ENCODE data around the gene CDH5. TPM values are rescaled to one million over a fixed set of nuclear protein-coding genes. Genes with fewer than 3 reads are reported as not detected.

CDH5 gene
- total and polyA plus RNA-seq, 2 donors (not counting 3 experiments of a cell fraction or from before 2014, with no cell fraction given): 765 to 815 TPM

- H3K27me3 ChIP-seq (ENCODE audit: control insufficient read depth in 2 of 2, insufficient read depth in 2 of 2, low read length in 2 of 2): no peaks in the 10 kb centered on the region
- no peaks in the 10 kb centered on the region for H3K9me1 ChIP-seq (replicated peaks; ENCODE audit: control insufficient read depth, extremely low read depth, insufficient read depth, low read length)
- peak; percentile 76 for FAIRE-seq
- peaks cover 6 to 11% of the 10 kb centered on the region in 2 experiments for H3K36me3 ChIP-seq (ENCODE audit: control insufficient read depth in 2 of 2, extremely low read depth in 1 of 2, insufficient read depth in 2 of 2, low read length in 2 of 2)
- H3K4me2 ChIP-seq (ENCODE audit: insufficient read depth, low read length): peak overlapping the region; percentile 92
- peak overlapping the region; percentile 98 for H3K9ac ChIP-seq (replicated peaks; ENCODE audit: extremely low read depth, insufficient read depth, low read length)
- peak; percentile 80 for DNase-seq (ENCODE audit: low read depth, low spot score)
- no TSS peak for BruUV-seq (replicated peaks)
- peak overlapping the region in 1 of 3 experiments; percentile 39 for H3K4me3 ChIP-seq (replicated peaks in 1 of 3; ENCODE audit: insufficient read depth in 1 of 3, low read depth in 1 of 3, low read length in 3 of 3)
- ChIA-PET POLR2A (interaction anchor here (0.8 to 5.4 kb wide), 3 partner anchors 9 to 16 kb away, joined by 4 to 33 read pairs (median 15); no protein-coding TSS in a partner anchor), CTCF (interaction anchor here (0.8 to 9.6 kb wide), 8 partner anchors 9 to 150 kb away, joined by 3 to 126 read pairs (median 5); no protein-coding TSS in a partner anchor)
- no peak overlapping the region for H2AFZ ChIP-seq (ENCODE audit: low read depth, low read length)
- no peaks in the 10 kb centered on the region for H4K20me1 ChIP-seq (replicated peaks; ENCODE audit: control insufficient read depth, extremely low read depth, insufficient read depth, low read length)
- peaks cover 81% of the 10 kb centered on the region for H3K4me1 ChIP-seq (ENCODE audit: control insufficient read depth, extremely low read depth, insufficient read depth, low read length)
- TF ChIP-seq FOS (IDR thresholded peaks at IDR 0.05; ENCODE audit: borderline replicate concordance, insufficient read depth, low read length): no peak
- TF ChIP-seq GATA2 (IDR thresholded peaks at IDR 0.05; ENCODE audit: insufficient read depth, insufficient read length, low read depth, low read length): no peak
- no peak for TF ChIP-seq POLR2A (IDR thresholded peaks at IDR 0.05; ENCODE audit: low read depth, low read length)
- TF ChIP-seq MAX (IDR thresholded peaks at IDR 0.05; ENCODE audit: insufficient read depth, insufficient read length): no peak
- no peak for TF ChIP-seq EZH2 (IDR thresholded peaks at IDR 0.05; ENCODE audit: borderline replicate concordance, low read depth, low read length, severe bottlenecking)
- TF ChIP-seq CTCF (IDR thresholded peaks at IDR 0.05; ENCODE audit: extremely low read depth in 1 of 2, insufficient read depth in 1 of 2, low read depth in 1 of 2, low read length in 2 of 2): no peak
- no peak for TF ChIP-seq POLR2AphosphoS5 (IDR thresholded peaks at IDR 0.05; ENCODE audit: insufficient read depth, low read depth, low read length)
- no peak for TF ChIP-seq MYC (IDR thresholded peaks at IDR 0.05; ENCODE audit: low read depth, low read length)
- peak overlapping the region; percentile 99 for H3K27ac ChIP-seq (ENCODE audit: insufficient read depth, low read depth, low read length)
- dilution Hi-C loops (cut with MboI; ENCODE audit: extremely low pct_ligation_motif_present, low sequenced_read_pairs) (no loop called here), intact Hi-C loops (cut with micrococcal nuclease) (loop anchor here (1.0 kb wide), 1 partner anchor 17 kb away; no protein-coding TSS in a partner anchor)
- H3K9me3 ChIP-seq (replicated peaks; ENCODE audit: control insufficient read depth, insufficient read depth, low read length): no peaks in the 10 kb centered on the region
- peaks cover 49% of the 10 kb centered on the region for H3K79me2 ChIP-seq (ENCODE audit: control insufficient read depth, insufficient read depth, low read length)
Measured at GRCh38 chr16:66365651-66366050, 840 bp upstream of the CDH5 start.

All from endothelial cell of umbilical vein (primary cell).